Bronchial epithelial cell (primary cell): ENCODE results near the gene LRRC3C. TPM values are rescaled to one million over a fixed set of nuclear protein-coding genes. Genes with fewer than 3 reads are reported as not detected.

ENCODE experiments used
- DNase-seq: peaks from one replicate; pipeline ENCODE4 v3.0.0-alpha.2; 2010; ENCODE audit warnings: low read depth
- FAIRE-seq: peaks from 2 replicates; lab custom pipeline; 2011; peaks lifted over from hg19 to GRCh38; lab: Jason Lieb, UNC
- H3K27me3 ChIP-seq: 2 replicates; pipeline ENCODE4 v1.5.1; 2011; ENCODE audit warnings: low read length; ENCODE audit not compliant: control insufficient read depth, insufficient read depth
- H3K36me3 ChIP-seq: 2 replicates; pipeline ENCODE4 v1.5.1; 2011; ENCODE audit warnings: low read length; ENCODE audit not compliant: control insufficient read depth, insufficient read depth
- H3K4me3 ChIP-seq: 2 replicates; pipeline ENCODE4 v1.5.1; 2011; ENCODE audit warnings: mild to moderate bottlenecking, low read depth, low read length, control low read depth
- CTCF ChIP-seq: IDR thresholded peaks from 2 replicates; pipeline ENCODE4 v1.5.1; 2011; ENCODE audit warnings: mild to moderate bottlenecking, moderate library complexity, low read length, control low read depth, inconsistent platforms; ENCODE audit not compliant: insufficient read depth, severe bottlenecking
- total RNA-seq: library from RNA; depleted of rRNA; stranded (reverse); fragments of >200 nt; gene quantifications from 2 replicates; pipeline ENCODE4 v1.2.1, GENCODE V29; 2014

The LRRC3C gene
- total RNA-seq, 1 donor from 2014 or later = not detected

GRCh38 chr17:39933912-39934311 is 6.4 kb downstream of the LRRC3C start:
- no peak for DNase-seq
- Histone ChIP-seq H3K36me3 (no peaks in the 10 kb centered on the region), H3K4me3 (no peak overlapping the region), H3K27me3 (no peaks in the 10 kb centered on the region)
- no peak for FAIRE-seq
- TF ChIP-seq CTCF = no peak

GRCh38 chr17:39934324-39934723 is 6.8 kb downstream of the LRRC3C start:
- H3K36me3 ChIP-seq = no peaks in the 10 kb centered on the region
- no peak for FAIRE-seq
- no peak for TF ChIP-seq CTCF

GRCh38 chr17:39935909-39936308 is 8.4 kb downstream of the LRRC3C start:
- no peaks in the 10 kb centered on the region for H3K36me3 ChIP-seq
- DNase-seq (peak; percentile 47), FAIRE-seq (no peak)
- H3K27me3 ChIP-seq = no peaks in the 10 kb centered on the region
- H3K4me3 ChIP-seq = no peak overlapping the region
- TF ChIP-seq CTCF = no peak

More at GRCh38 chr17:39934324-39934723, 6.8 kb downstream of the LRRC3C start:
- DNase-seq = no peak
- no peaks in the 10 kb centered on the region for H3K27me3 ChIP-seq
- no peak overlapping the region for H3K4me3 ChIP-seq

GRCh38 chr17:39937447-39937846 is 9.9 kb downstream of the LRRC3C start:
- DNase-seq (no peak), FAIRE-seq (no peak)
- no peaks in the 10 kb centered on the region for H3K36me3 ChIP-seq
- no peaks in the 10 kb centered on the region for H3K27me3 ChIP-seq
- H3K4me3 ChIP-seq = no peak overlapping the region
- TF ChIP-seq CTCF = no peak

GRCh38 chr17:39938140-39938869 is 10.8 kb downstream of the LRRC3C start:
- DNase-seq = no peak
- Histone ChIP-seq H3K4me3 (no peak overlapping the region), H3K36me3 (no peaks in the 10 kb centered on the region), H3K27me3 (no peaks in the 10 kb centered on the region)
- no peak for TF ChIP-seq CTCF
- no peak for FAIRE-seq

- no peak for TF ChIP-seq CTCF
- Histone ChIP-seq H3K4me3 (no peak overlapping the region), H3K27me3 (no peaks in the 10 kb centered on the region), H3K36me3 (no peaks in the 10 kb centered on the region)
- FAIRE-seq = peak; percentile 80
- DNase-seq = no peak
Measured at GRCh38 chr17:39939106-39939505, 11.6 kb downstream of the LRRC3C start.
